HL-60 (cell line): ENCODE data around the gene IL36A.

Source experiments
- GABPA ChIP-seq: IDR thresholded peaks from 2 replicates; pipeline ENCODE4 v1.6.1; 2012; ENCODE audit warnings: low read depth
- POLR2AphosphoS5 ChIP-seq: IDR thresholded peaks from 2 replicates; pipeline ENCODE4 v1.6.1; 2012; ENCODE audit warnings: low read depth
- SPI1 ChIP-seq: IDR thresholded peaks from 2 replicates; pipeline ENCODE4 v1.6.1; 2012; ENCODE audit warnings: low read depth, mild to moderate bottlenecking, borderline replicate concordance
- TF ChIP-seq, protein P1 (sequence below): IDR thresholded peaks from one replicate; pipeline ENCODE4 v1.5.1; 2011; ENCODE audit warnings: low read length, control low read depth, inconsistent platforms; ENCODE audit not compliant: insufficient read depth
- TF ChIP-seq, protein P2 (sequence below): IDR thresholded peaks from 2 replicates; pipeline ENCODE4 v1.6.1; 2012; ENCODE audit warnings: low read depth; ENCODE audit not compliant: insufficient replicate concordance

DNA sequence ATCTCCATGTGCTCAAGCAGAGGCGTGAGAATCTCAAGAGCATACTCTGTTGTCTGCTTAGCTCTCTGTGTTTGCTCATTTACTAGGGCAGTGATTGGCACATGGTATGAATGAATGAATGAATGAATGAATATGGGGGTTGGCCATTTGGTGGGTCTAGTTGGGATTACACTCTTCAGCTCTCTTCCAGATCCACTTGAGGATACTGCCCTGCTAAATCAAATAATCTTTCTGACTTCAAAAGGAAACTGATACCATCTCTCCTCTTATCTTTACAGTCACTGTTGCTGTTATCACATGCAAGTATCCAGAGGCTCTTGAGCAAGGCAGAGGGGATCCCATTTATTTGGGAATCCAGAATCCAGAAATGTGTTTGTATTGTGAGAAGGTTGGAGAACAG, 25.5 kb upstream of the IL36A start:
- TF ChIP-seq, protein P1, sequence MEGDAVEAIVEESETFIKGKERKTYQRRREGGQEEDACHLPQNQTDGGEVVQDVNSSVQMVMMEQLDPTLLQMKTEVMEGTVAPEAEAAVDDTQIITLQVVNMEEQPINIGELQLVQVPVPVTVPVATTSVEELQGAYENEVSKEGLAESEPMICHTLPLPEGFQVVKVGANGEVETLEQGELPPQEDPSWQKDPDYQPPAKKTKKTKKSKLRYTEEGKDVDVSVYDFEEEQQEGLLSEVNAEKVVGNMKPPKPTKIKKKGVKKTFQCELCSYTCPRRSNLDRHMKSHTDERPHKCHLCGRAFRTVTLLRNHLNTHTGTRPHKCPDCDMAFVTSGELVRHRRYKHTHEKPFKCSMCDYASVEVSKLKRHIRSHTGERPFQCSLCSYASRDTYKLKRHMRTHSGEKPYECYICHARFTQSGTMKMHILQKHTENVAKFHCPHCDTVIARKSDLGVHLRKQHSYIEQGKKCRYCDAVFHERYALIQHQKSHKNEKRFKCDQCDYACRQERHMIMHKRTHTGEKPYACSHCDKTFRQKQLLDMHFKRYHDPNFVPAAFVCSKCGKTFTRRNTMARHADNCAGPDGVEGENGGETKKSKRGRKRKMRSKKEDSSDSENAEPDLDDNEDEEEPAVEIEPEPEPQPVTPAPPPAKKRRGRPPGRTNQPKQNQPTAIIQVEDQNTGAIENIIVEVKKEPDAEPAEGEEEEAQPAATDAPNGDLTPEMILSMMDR = no peak
- TF ChIP-seq POLR2AphosphoS5 (no peak), GABPA (no peak), SPI1 (no peak)
- TF ChIP-seq, protein P2, sequence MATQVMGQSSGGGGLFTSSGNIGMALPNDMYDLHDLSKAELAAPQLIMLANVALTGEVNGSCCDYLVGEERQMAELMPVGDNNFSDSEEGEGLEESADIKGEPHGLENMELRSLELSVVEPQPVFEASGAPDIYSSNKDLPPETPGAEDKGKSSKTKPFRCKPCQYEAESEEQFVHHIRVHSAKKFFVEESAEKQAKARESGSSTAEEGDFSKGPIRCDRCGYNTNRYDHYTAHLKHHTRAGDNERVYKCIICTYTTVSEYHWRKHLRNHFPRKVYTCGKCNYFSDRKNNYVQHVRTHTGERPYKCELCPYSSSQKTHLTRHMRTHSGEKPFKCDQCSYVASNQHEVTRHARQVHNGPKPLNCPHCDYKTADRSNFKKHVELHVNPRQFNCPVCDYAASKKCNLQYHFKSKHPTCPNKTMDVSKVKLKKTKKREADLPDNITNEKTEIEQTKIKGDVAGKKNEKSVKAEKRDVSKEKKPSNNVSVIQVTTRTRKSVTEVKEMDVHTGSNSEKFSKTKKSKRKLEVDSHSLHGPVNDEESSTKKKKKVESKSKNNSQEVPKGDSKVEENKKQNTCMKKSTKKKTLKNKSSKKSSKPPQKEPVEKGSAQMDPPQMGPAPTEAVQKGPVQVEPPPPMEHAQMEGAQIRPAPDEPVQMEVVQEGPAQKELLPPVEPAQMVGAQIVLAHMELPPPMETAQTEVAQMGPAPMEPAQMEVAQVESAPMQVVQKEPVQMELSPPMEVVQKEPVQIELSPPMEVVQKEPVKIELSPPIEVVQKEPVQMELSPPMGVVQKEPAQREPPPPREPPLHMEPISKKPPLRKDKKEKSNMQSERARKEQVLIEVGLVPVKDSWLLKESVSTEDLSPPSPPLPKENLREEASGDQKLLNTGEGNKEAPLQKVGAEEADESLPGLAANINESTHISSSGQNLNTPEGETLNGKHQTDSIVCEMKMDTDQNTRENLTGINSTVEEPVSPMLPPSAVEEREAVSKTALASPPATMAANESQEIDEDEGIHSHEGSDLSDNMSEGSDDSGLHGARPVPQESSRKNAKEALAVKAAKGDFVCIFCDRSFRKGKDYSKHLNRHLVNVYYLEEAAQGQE = no peak
